B cell (primary cell): ENCODE results near the gene TBC1D17. TPM values are rescaled to one million over a fixed set of nuclear protein-coding genes. Genes with fewer than 3 reads are reported as not detected.

Source experiments
- ATAC-seq: fragments of 200-7000 bp; cut with Tn5 transposase; one replicate; pipeline ENCODE4 v1.10.0; 2021; ENCODE audit warnings: low read depth, mild to moderate bottlenecking, moderate number of reproducible peaks, moderate library complexity
- CTCF ChIA-PET: fragments of 350-600 bp; sonication (Branson Sonifier 250); formaldehyde crosslinking; loops from one replicate; lab custom pipeline; 2021; ENCODE audit warnings: antibody characterized with exemption, inconsistent platforms; lab: Charles Lee
- POLR2A ChIA-PET: fragments of 350-600 bp; sonication (Branson Sonifier 250); formaldehyde crosslinking; loops from one replicate; lab custom pipeline; 2021; ENCODE audit warnings: antibody characterized with exemption; lab: Charles Lee
- DNase-seq: peaks from one replicate; pipeline ENCODE4 v3.0.0; 2013
- H2AFZ ChIP-seq: 2 replicates; pipeline ENCODE4 v1.6.1; 2012; ENCODE audit warnings: mild to moderate bottlenecking, low read depth, low read length; ENCODE audit not compliant: insufficient read depth, poor library complexity, severe bottlenecking
- H3K27ac ChIP-seq, 2 donors: 1 replicate in 1 of 2; 2 replicates in 1 of 2; pipeline ENCODE4 v1.5.1; 2012 to 2013; ENCODE audit warnings: low read length in 2 of 2, mild to moderate bottlenecking in 2 of 2, moderate library complexity in 1 of 2
- H3K27me3 ChIP-seq, 4 experiments: fragments of 200-600 bp in 1 of 4; sonication (generic) in 1 of 4; replicated peaks in 1 of 4; 1 replicate in 2 of 4; 2 replicates in 2 of 4; pipeline versions ENCODE4 v1.6.1 to v1.7.0; 2013 to 2016; ENCODE audit warnings: low read length in 3 of 4, mild to moderate bottlenecking in 2 of 4, mixed read lengths in 1 of 4, moderate library complexity in 1 of 4; ENCODE audit not compliant: insufficient read depth in 4 of 4, control insufficient read depth in 3 of 4; ENCODE audit errors: control extremely low read depth in 1 of 4
- H3K36me3 ChIP-seq, 2 experiments: replicated peaks in 1 of 2; 1 replicate in 1 of 2; 2 replicates in 1 of 2; pipeline versions ENCODE4 v1.6.1 to v1.7.1; 2013; ENCODE audit warnings: low read length in 1 of 2; ENCODE audit not compliant: insufficient read depth in 2 of 2, control insufficient read depth in 1 of 2; ENCODE audit errors: control extremely low read depth in 1 of 2, extremely low read depth in 1 of 2
- H3K4me1 ChIP-seq, 2 donors: fragments of 200-600 bp in 1 of 2; sonication (generic) in 1 of 2; 1 replicate in 1 of 2; 2 replicates in 1 of 2; pipeline versions ENCODE4 v1.5.1 to v1.6.1; 2013 to 2017; ENCODE audit warnings: low read length in 2 of 2; ENCODE audit not compliant: control insufficient read depth in 2 of 2, insufficient read depth in 2 of 2
- H3K4me2 ChIP-seq: replicated peaks from 2 replicates; pipeline ENCODE3; 2012; ENCODE audit warnings: mild to moderate bottlenecking, low read depth, low read length; ENCODE audit not compliant: poor library complexity, severe bottlenecking
- H3K4me3 ChIP-seq, 5 experiments: fragments of 200-600 bp in 1 of 5; sonication (generic) in 1 of 5; 1 replicate in 3 of 5; 2 replicates in 2 of 5; pipeline versions ENCODE4 v1.5.1 to v1.7.0; 2011 to 2016; ENCODE audit warnings: low read length in 4 of 5, mild to moderate bottlenecking in 4 of 5, low read depth in 2 of 5, control low read depth in 1 of 5, moderate library complexity in 1 of 5; ENCODE audit not compliant: insufficient read depth in 1 of 5; ENCODE audit errors: control extremely low read depth in 1 of 5, extremely low read depth in 1 of 5
- H3K79me2 ChIP-seq: fragments of 200-600 bp; sonication (generic); one replicate; pipeline ENCODE4 v1.6.0; 2016; ENCODE audit warnings: low read length; ENCODE audit not compliant: control insufficient read depth, insufficient read depth
- H3K9ac ChIP-seq: fragments of 200-600 bp; sonication (generic); 2 replicates; pipeline ENCODE4 v1.6.1; 2017; ENCODE audit warnings: mild to moderate bottlenecking, low read length, moderate library complexity
- H3K9me3 ChIP-seq, 3 donors: one replicate each; pipeline versions ENCODE4 v1.6.1 to v1.7.1; 2013; ENCODE audit warnings: low read length in 2 of 3; ENCODE audit not compliant: control insufficient read depth in 2 of 3, insufficient read depth in 1 of 3; ENCODE audit errors: control extremely low read depth in 1 of 3
- H4K20me1 ChIP-seq: 2 replicates; pipeline ENCODE4 v1.6.0; 2012; ENCODE audit warnings: mild to moderate bottlenecking, low read length; ENCODE audit not compliant: insufficient read depth, control insufficient read depth, poor library complexity, severe bottlenecking
- H3K27ac Mint-ChIP-seq: one replicate; pipeline ENCODE4 v1.8.0; 2021; ENCODE audit warnings: mixed read lengths
- H3K27me3 Mint-ChIP-seq: one replicate; pipeline ENCODE4 v1.8.0; 2021; ENCODE audit warnings: mixed read lengths
- H3K4me1 Mint-ChIP-seq: one replicate; pipeline ENCODE4 v1.8.0; 2021; ENCODE audit warnings: mixed read lengths
- H3K4me3 Mint-ChIP-seq: one replicate; pipeline ENCODE4 v1.8.0; 2021; ENCODE audit warnings: mixed read lengths
- H3K9me3 Mint-ChIP-seq: one replicate; pipeline ENCODE4 v1.8.0; 2022; ENCODE audit warnings: mixed read lengths; ENCODE audit not compliant: insufficient read depth
- CTCF ChIP-seq: fragments of 200-600 bp; IDR thresholded peaks from one replicate; pipeline ENCODE4 v1.8.0; 2022; ENCODE audit warnings: antibody characterized with exemption, mild to moderate bottlenecking
- EZH2 ChIP-seq: IDR thresholded peaks from 2 replicates; pipeline ENCODE4 v1.6.1; 2012; ENCODE audit warnings: borderline replicate concordance, low read depth, mild to moderate bottlenecking, moderate library complexity, low read length; ENCODE audit not compliant: insufficient read depth, poor library complexity, severe bottlenecking
- WGBS: methylation state at CpG from one replicate; pipeline ENCODE4 v1.1.5; 2013; ENCODE audit warnings: missing lambda C conversion rate; ENCODE audit not compliant: insufficient coverage; 5-methylcytosine and 5-hydroxymethylcytosine counted together
- intact Hi-C: fragments of 100-400 bp; cut with micrococcal nuclease; formaldehyde crosslinking; loops from one replicate; pipeline ENCODE4 v1.10.0; 2022
- polyA plus RNA-seq: library from polyadenylated mRNA; depleted of rRNA; stranded (reverse); fragments of >200 nt; gene quantifications from 2 replicates; pipeline ENCODE4 v1.2.3, GENCODE V29; 2012
- total RNA-seq, 2 donors: library from RNA; stranded (reverse); fragments of 120-200 nt in 1 of 2; gene quantifications; 1 replicate in 1 of 2; 2 replicates in 1 of 2; pipeline versions ENCODE4 v1.2.3 to v1.2.4, GENCODE V29; 2013 to 2022

Gene TBC1D17
- total and polyA plus RNA-seq, 2 donors (not counting 1 experiment from before 2014, with no cell fraction given) = 85.7 to 98.7 TPM

GRCh38 chr19:49889038-49889686 lies 11.7 kb downstream of the TBC1D17 start:
- TF ChIP-seq CTCF (no peak), EZH2 (no peak)
- peaks cover 0 to 7% (median 0%) of the 10 kb centered on the region in 3 donors for H3K9me3 ChIP-seq
- WGBS = 91% methylated on average over 23 of the region's 23 CpGs
- ChIA-PET CTCF (interaction anchor here (0.8 to 1.6 kb wide), 4 partner anchors 11 to 249 kb away, joined by 3 to 12 read pairs (median 3); partner anchors contain the start of gene RRAS), POLR2A (no interaction called here)
- H3K9ac ChIP-seq = no peak overlapping the region
- H3K4me3 ChIP-seq = no peak overlapping the region
- no peaks in the 10 kb centered on the region for H3K79me2 ChIP-seq
- Mint-ChIP-seq H3K4me3 (peak overlapping the region; percentile 32), H3K9me3 (no peaks in the 10 kb centered on the region), H3K27me3 (no peaks in the 10 kb centered on the region), H3K4me1 (peaks cover 22% of the 10 kb centered on the region), H3K27ac (peak overlapping the region; percentile 41)
- no peak overlapping the region for H3K27ac ChIP-seq
- H4K20me1 ChIP-seq = peaks cover 15% of the 10 kb centered on the region
- H3K4me1 ChIP-seq = peaks cover 3 to 16% of the 10 kb centered on the region in 2 donors
- intact Hi-C loops = no loop called here
- H3K4me2 ChIP-seq = no peak overlapping the region
- peaks cover 0 to 9% of the 10 kb centered on the region in 2 experiments for H3K36me3 ChIP-seq
- DNase-seq = no peak
- ATAC-seq = no peak
- no peaks in the 10 kb centered on the region for H3K27me3 ChIP-seq
- no peak overlapping the region for H2AFZ ChIP-seq
